HG02885 (cell line): ENCODE results near the gene BCAP31.
"Not testable (repeated sequence)": the region's sequence is repeated elsewhere in the genome, so short reads cannot be mapped to it uniquely, and the experiment has no call there.

Source experiments
- ATAC-seq: cut with Tn5 transposase; IDR thresholded peaks from one replicate; pipeline ENCODE4 v1.9.1; 2021; ENCODE audit warnings: mild to moderate bottlenecking; ENCODE audit not compliant: unreplicated experiment, poor library complexity

The BCAP31 gene

DNA sequence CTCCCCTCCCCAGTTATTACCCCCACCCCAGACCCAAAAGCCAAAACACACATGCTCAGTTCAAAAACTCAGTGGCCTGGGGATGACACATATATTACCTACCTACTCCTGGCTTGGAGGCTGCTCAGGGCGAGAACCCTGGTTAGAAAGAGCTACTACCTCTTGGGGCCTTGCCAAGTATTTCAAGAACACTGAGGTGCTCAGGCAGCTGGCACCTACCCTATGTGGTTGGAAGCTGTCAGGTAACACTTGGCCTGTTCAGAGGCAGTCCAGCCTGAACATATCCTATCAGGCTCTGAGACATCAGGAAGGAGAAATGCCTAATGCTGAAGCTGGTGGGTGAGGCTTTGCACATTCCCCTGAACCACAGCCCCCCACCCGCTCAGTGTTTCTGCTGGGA is 4.9 kb downstream of the BCAP31 start:
- no peak for ATAC-seq

DNA sequence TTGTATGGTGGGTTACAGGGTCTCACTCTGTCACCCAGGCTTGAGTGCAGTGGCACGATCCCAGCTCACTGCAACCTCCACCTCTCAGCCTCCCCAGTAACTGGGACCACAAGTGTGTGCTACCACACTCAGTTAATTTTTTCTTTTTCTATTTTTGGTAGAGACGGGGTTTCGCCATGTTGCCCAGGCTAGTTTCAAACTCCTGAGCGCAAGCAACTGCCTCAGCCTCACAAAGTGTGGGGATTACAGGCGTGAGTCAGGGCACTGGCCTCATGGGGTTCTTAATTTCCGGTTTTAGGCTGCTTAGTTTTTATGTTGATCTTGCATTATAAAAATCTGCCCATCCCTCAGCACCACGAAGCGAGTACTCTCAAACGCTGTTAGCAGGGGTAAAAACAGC is 6.7 kb downstream of the BCAP31 start:
- no peak for ATAC-seq

DNA sequence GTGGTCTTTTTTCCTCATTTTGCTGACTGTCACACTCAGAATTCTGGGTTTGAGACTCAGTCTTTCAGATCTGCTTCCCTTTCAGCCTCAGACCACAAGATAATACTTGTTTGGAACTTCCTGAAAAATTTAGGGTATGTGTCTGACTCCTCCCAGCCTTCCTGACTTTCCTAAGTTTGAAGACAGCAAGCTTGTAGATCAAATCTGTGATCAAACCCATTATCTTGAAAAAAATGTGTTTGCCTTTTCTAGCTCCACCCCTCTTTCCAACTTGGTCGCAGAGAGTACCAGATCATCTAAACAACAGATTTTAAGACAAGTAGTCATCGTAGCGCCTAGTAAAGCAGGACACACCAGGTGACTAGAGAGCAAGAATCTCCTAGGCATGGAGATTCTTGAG is 9.9 kb downstream of the BCAP31 start:
- ATAC-seq = no peak

DNA sequence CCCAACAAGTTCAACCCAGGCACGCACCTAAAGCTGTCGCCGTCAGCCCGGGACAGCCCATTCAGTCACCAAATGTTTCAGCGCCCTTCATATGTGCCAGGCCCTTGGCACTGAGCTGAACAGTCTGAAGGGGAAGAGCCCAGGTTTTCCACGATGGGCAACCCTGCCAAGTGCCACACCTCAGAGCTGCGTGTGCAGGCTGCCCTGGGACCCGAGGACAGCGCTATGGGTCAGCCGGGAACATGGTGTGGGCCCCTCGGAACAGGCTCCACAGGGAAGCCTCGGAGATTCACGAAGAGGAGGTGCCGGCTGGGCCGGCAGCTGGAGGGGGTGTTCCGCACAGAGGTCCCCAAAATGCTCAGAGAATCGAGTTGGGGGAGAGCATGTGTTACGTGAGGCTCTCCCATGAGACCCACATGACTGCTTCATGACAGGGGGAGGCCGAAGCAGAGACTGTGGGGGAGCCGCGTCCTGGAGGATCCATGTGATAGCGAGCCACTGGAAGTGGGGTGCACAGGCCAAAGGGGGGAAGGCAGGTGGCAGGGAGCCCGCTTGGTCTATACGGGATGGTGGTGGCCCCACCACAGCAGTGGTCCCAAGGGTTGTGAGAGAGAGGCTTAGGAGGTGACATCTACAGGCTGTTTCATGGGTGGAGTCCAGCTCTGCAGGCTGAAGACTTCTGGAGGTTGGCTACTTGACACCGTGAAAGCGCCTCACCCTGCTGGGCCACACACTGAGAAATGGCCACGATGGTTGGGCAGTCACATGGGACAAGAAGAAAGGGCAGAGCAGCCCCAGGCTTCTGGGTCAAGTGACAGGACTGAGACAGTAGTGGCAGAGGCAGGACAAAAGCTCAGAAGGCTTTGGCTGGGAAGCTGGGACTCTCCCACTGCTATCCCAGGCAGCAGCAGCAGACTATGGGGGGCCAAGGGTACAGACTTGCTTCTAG is 14.2 kb downstream of the BCAP31 start:
- no peak for ATAC-seq

DNA sequence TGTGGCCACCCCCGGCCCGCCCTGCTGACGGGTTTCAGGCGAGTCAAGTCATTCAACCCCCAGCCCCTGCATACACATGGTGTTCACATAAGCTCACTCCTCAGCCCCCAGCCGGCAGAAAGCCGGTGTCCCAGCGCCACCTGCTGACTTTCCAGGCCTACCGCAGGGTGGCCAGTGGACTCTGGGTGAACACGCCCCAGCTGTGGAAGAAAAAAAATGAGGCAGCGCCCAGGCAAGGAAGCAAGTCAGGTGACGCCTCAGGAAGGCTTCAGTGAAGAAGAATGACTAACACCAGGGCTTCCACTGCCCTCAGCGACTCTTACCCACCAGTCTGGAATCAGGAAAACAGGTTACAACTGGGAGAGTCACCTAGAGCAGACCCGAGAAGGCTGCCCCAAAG is 15.8 kb downstream of the BCAP31 start:
- ATAC-seq = peak; percentile 49

DNA sequence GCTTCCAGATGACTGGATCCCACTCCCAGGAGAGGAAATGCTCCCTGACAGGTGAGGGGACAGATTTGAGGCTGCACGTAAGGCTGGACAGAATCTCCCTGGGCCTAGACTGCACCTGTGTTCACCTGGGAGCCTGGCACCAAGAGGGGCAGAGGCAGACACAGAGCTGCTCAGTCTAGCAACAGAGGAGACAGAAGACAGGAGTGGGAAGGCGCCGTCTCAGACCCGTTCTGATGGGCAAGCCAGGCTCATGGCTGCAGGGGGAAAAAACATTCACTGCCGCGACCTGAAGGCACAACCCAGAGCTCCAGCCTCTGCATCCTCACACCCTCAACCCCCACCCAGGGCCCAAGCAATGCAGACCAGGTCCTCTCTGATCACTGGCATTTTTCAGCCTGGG is 16.8 kb downstream of the BCAP31 start:
- ATAC-seq = no peak

DNA sequence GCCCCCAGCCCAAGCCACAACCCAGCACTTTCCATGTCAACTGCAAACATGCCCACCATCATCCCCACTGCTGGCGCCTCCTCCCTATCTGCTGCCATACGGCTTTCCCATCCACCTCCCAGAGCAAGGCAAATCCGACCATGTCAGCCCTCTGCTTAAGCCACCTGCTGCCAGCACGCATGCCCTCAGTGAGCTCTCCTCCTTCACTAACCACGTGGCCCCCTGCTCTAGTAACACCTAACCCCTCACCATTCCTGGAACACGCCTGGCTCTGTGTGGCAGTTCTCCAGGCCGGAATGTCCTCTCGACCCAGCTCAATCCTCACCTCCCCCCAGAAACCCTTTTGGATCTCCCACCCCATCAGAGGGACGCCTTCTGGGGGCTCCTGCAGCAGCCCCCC is 17.4 kb downstream of the BCAP31 start:
- no peak for ATAC-seq

DNA sequence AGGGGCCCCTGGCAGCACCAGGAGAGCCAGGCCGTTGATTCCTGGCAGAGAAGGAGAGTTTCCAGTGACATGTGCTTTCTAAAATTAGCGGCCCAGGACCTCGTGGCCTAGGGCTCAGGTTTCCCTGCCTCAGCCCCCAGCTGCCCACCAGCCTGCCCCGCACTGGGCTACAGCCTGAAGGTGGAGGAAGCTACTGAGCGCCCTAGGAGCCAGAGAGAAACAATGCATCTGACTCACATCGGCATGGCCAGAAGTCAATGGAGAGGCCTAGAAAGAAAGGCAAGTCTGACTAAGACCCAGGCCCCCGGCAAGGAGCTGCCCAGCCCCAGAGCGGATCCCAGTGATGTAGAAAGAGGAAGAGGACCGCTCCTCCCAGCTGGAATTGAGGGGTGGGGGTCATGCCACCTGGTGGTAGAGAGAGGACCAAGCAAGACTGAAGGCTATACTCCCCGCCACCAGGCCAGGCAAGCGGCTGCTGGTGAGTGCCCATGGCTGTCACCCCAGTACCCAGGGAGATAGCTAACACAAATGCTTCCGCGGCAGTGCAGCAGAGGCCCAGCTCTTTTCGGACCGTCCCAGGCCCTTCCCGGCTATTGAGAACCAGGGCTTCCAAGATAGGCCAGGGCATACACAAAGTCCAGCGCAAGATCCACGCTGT is 18.7 kb downstream of the BCAP31 start:
- not testable (repeated sequence) for ATAC-seq

DNA sequence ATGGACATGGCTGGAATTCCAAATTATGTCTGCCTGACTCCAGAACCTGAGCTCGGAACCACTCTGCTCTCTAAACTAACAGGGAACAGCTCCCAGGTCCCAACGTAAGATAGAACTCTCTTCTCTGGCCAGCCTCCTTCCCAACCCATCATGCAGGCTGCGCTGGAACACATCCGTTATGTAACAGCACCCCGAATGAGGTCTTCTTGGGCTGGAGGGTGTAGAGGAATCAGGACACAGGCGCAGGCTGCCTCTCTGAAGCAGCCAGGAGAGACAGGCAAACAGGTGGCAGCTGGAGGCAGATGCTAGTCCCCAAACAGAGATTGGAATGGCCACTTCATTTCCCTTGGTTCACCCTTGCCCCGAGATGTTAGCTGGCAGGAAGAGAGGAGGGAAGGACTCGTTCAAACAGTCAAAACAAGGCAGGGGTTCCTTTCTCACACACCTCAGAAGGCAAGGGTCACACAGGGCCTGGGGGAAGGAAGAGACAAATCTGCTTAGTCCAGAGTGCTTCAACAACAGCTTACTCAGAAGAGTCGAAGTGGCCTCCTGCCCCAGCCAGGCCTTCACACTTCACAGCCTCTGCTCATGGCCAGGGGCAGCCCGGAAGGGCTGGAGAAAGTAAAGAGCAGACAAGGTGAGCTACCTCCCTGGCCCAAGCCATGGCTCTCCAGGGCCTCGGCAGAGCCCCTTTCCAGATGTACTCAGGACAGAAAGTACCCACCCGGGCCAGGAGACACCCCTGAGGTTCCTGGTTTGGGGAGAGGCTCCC is 19.4 kb downstream of the BCAP31 start:
- not testable (repeated sequence) for ATAC-seq

DNA sequence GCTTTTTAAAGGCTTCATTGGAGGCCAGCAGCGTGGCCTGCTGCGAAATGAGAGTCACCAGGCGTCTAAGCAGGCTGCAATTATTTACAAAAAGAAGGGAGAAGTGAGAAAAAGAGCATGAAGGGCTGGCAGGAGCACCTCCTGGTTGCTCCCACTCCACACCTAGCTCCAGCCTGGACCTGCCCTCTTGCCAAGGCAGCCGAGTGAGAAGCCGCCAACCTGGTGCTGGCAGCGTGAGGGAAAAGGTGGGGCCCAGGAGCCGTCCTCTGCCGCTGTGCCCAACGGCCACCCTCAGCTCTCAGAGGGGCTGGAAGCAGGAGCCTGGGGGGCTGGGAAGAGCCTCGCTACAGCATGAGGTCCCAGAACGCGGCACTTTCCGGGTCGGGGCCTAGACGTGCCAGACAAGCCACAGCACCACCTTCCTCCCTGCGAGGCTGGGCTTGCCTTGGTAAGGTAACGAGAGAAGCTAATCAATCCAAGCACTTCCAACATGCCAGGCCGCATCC is 20.1 kb downstream of the BCAP31 start:
- ATAC-seq = no peak

DNA sequence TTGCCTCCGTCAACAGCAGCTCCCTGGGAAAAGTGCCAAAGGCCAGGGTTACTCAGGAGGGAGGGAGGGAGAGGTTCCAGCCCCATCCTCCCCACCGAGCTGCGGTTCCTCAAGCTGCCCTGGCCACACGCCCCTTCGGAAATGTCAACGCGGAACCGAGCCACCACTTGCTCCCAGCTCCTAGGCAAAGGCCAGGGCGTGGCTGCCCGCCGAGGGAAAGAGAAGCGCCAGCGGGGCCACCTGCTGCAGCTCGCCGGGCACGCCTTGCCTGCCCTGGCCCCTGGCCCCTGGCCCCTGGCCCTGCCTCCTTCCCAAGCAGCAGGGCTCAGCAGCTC is 21.2 kb downstream of the BCAP31 start:
- ATAC-seq = no peak

DNA sequence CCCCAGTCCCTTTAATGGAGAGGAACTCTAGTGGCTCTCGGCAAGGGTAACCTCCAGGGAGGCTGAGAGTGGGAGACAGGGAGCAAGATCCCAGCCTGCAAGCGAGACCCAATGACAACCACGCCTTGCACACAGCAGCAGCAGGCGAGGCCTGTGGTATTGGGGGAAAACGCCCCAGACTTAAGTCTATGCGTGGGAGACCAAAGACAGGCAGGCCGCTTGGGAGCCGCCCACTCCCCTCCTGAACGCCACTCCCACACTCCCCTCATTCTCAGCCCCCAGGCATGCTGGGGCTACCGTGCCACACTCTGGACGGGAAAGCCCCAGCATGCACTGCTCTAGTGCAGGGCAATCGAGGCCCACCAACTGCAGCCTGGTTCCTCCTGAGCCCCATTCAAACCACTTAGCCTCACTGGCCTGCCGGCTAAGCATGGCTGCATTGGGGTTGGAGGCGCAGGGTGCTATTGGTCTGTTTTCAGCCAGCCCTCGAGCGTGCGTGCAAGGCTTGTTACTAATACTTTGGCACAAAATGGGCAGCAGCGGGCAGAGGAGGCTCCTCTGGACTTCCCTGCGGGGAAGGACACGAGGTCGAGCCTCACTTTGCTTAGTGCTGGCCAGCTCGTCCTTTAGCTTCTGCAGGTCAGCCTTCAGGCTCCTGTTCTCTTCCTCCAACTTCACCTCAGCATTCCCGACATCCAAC is 21.7 kb downstream of the BCAP31 start:
- no peak for ATAC-seq

DNA sequence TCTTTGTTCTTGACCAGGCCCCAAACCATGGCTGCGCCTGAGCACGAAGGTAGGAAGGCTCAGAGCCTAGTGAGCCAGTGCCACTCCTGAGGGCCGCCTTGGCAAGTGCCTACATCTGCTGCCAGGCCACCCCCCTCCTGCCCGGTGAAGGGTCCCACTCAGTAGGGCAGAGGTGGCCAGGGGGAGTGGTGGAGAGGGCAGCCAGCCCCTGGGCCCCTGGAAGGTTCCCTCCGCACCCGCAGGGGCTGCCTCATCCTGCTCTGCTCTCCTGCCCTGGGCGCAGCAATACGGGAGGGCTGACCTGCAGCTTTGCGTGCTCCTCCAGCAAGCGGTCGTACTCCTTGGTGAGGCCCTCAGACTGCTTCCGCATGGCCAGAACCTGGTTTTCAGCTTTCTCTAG is 22.5 kb downstream of the BCAP31 start:
- no peak for ATAC-seq

DNA sequence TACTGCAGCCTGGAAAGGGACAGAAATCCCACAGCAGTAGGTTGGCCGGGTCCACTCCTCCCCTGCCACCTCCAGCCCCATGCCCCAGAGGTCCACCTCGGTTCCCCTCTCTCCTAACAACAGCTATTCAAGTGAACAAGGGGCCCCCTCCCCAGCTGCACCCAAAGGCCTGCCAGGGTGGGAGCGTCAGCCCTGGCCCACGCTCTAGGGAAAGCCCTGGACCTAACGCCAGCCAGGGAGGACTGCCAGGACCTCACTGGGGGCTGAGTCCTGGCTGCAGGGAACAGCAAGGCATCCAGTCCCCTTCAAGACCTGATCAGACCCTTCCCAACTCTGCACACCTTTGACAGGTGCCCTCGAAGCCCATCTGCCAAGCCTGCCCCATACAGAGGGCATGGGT is 23.2 kb downstream of the BCAP31 start:
- ATAC-seq = no peak

DNA sequence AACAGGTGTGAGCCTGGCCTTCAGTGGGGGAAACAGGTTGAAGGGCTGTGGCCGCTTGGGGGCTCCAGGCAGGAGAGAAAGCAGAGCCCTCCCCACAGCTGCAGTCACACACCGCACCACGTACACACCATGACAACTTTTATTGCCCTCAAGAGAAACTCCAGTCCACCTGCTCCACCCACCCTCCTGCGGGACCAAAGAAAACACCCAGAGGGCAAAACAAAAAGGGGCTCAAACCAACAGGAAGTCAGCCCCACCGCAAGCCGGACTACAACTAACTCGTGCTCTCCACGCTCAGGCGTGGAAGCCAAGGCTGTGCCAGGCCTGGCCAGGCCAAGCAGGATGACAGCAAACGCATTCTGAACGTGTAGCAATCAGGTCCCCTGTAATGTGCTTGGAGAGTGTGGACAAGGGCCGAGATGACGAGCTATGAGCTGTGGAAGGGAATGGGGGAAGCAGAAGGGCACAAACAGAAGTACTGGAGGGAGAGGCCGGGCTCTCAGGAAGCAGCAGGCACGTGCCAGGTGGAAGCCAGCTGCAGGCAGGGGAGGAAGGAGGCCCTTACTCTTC is 23.7 kb downstream of the BCAP31 start:
- no peak for ATAC-seq

DNA sequence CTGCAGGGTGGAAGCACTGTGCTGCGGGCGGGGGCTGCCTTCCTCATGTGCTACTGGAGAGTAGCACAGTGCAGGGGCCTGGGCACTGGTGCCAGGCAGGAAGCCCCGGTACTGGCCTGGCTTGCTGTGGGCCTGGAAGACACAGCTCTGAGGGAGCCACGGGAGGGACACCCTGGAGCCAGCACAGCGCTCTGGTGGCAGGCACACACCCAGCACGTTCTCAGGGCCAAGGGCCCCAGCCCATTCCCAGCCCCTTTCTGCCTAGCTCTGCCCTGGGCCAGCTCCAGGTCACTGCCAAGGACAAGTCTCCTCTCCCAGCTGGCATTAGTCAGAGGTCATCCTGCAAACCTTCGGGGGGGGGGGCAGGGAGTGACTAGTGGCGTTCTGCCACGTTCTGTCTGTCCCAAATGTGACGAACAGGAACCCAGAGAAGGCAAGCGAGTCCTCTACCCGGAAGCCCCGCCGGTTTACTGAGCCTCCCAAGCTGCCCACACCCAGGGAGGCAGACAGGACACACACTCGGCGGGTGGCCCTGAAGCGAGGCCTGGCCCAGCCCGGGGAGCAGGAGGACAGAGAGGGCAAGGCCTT is 24.3 kb downstream of the BCAP31 start:
- not testable (repeated sequence) for ATAC-seq

DNA sequence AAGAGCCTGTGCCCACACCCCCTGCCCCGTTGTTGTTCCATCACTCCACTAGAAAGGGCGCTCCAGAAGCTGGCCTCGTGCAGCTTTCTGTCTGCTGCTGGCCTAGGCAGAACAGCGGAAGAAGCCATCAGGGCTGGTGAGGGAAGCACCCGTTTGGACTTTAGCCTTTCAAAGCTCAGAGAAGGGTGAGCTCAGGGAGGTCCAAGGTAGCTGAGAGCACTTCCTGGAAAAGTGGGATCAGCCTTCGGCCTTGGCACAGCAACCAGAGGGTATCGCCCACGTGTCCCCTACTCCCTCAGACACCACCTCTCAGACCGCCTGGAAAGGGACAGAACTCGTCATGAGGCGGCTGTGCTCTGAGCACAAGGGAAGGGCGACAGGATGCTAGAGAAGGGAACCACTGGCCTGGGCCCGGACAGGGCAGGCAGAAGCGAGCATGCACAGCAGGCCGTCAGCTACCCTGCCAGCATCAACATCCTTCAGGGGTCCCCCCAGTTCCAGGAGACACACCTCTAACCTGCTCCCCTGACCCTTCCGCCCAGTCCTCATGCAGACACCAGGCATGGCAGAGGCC is 24.9 kb downstream of the BCAP31 start:
- not testable (repeated sequence) for ATAC-seq

DNA sequence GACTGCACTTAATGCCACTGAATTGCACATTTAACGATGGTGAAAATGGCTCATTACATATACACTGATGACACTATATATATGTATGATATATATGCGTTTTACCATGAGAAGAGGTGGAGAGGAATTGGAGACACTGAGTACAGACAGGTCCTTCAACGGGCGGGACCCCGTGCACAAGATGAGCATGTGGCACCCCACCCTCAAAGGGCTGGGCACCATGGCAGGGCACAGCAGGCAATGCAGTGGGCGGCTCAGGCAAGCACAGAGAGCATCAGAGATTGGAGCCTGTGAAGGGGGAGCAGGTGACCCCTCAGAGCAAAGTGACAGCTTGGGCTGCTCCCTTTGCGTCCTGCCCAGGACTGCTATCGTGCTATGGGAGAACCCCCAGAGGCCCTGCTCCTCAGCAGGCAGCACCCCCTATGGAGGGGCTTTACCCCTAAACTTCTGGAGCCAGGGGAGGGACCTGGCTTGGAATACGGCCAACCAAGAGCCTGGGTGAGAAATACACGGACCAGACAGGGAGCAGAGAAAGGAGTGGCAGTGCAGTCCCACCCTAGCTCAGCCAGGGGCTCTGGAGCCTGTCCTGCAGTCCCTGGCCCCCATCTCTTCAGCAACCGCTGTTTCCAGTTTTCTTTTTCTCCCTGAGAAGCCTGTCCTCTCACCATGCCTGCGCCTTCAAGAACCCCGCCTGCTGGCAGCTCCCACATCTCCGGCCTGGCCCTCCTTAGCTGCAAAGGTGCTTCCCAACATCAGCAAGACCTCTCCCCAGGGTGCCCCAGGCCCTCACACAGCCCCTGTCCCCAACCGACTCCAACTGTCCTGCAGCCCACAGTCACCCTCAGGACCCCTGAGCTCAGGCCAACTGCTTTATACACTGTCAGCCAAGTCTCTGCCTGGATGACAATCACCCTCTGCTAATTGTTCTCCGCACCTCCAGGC is 26.0 kb downstream of the BCAP31 start:
- no peak for ATAC-seq
